ENCODE measurements around the gene ATP2C2.
"Not testable (repeated sequence)": the region's sequence is repeated elsewhere in the genome, so short reads cannot be mapped to it uniquely, and the experiment has no call there.

The ATP2C2 gene

GRCh38 chr16:84414789-84415326 is 46.5 kb downstream of the ATP2C2 start:
- H3K4me1 ChIP-seq (ENCODE audit: control insufficient read depth in 5 of 5, insufficient read depth in 5 of 5, low read length in 5 of 5): peaks cover 0 to 3% (median 1%) of the 10 kb centered on the region in 5 donors
- H3K9ac ChIP-seq (ENCODE audit: low read length in 5 of 5): no peak overlapping the region
- no peak overlapping the region for H3K27ac ChIP-seq (ENCODE audit: low read depth, low read length)
- peaks cover 0 to 28% (median 13%) of the 10 kb centered on the region in 5 donors for H3K27me3 ChIP-seq (ENCODE audit: control insufficient read depth in 5 of 5, insufficient read depth in 4 of 5, low read length in 5 of 5)
- H3K36me3 ChIP-seq (ENCODE audit: control insufficient read depth in 5 of 5, insufficient read depth in 5 of 5, low read length in 5 of 5): no peaks in the 10 kb centered on the region
- no peaks in the 10 kb centered on the region for H3K9me3 ChIP-seq (ENCODE audit: control insufficient read depth in 5 of 5, low read length in 5 of 5)
- no peak overlapping the region for H3K4me3 ChIP-seq (ENCODE audit: low read depth in 1 of 5, low read length in 5 of 5)

- Histone ChIP-seq H3K27ac (ENCODE audit: low read depth, low read length) (no peak overlapping the region), H3K27me3 (ENCODE audit: control insufficient read depth in 5 of 5, insufficient read depth in 4 of 5, low read length in 5 of 5) (peaks cover 0 to 25% (median 13%) of the 10 kb centered on the region in 5 donors), H3K9ac (ENCODE audit: low read length in 5 of 5) (no peak overlapping the region), H3K9me3 (ENCODE audit: control insufficient read depth in 5 of 5, low read length in 5 of 5) (no peaks in the 10 kb centered on the region), H3K4me1 (ENCODE audit: control insufficient read depth in 5 of 5, insufficient read depth in 5 of 5, low read length in 5 of 5) (peaks cover 0 to 3% (median 1%) of the 10 kb centered on the region in 5 donors), H3K36me3 (ENCODE audit: control insufficient read depth in 5 of 5, insufficient read depth in 5 of 5, low read length in 5 of 5) (no peaks in the 10 kb centered on the region), H3K4me3 (ENCODE audit: low read depth in 1 of 5, low read length in 5 of 5) (no peak overlapping the region)
Observed at GRCh38 chr16:84416407-84417321, 48.3 kb downstream of the ATP2C2 start.

GRCh38 chr16:84418056-84418849 is 49.9 kb downstream of the ATP2C2 start:
- no peak overlapping the region for H3K9ac ChIP-seq (ENCODE audit: low read length in 5 of 5)
- H3K27me3 ChIP-seq (ENCODE audit: control insufficient read depth in 5 of 5, insufficient read depth in 4 of 5, low read length in 5 of 5): peaks cover 3 to 25% (median 13%) of the 10 kb centered on the region in 5 donors
- no peak overlapping the region for H3K27ac ChIP-seq (ENCODE audit: low read depth, low read length)
- no peaks in the 10 kb centered on the region for H3K36me3 ChIP-seq (ENCODE audit: control insufficient read depth in 5 of 5, insufficient read depth in 5 of 5, low read length in 5 of 5)
- H3K4me3 ChIP-seq (ENCODE audit: low read depth in 1 of 5, low read length in 5 of 5): no peak overlapping the region
- peaks cover 0 to 3% (median 1%) of the 10 kb centered on the region in 5 donors for H3K4me1 ChIP-seq (ENCODE audit: control insufficient read depth in 5 of 5, insufficient read depth in 5 of 5, low read length in 5 of 5)
- H3K9me3 ChIP-seq (ENCODE audit: control insufficient read depth in 5 of 5, low read length in 5 of 5): peaks cover 0 to 1% (median 0%) of the 10 kb centered on the region in 5 donors

- H3K9me3 ChIP-seq (ENCODE audit: control insufficient read depth in 5 of 5, low read length in 5 of 5): peaks cover 0 to 6% (median 0%) of the 10 kb centered on the region in 5 donors
- H3K4me3 ChIP-seq (ENCODE audit: low read depth in 1 of 5, low read length in 5 of 5): no peak overlapping the region
- peaks cover 0 to 3% (median 1%) of the 10 kb centered on the region in 5 donors for H3K4me1 ChIP-seq (ENCODE audit: control insufficient read depth in 5 of 5, insufficient read depth in 5 of 5, low read length in 5 of 5)
Observed at GRCh38 chr16:84419730-84420129, 51.4 kb downstream of the ATP2C2 start.

GRCh38 chr16:84420556-84420955 is 52.2 kb downstream of the ATP2C2 start:
- H3K27me3 ChIP-seq (ENCODE audit: control insufficient read depth in 5 of 5, insufficient read depth in 4 of 5, low read length in 5 of 5): peaks cover 4 to 22% (median 9%) of the 10 kb centered on the region in 5 donors
- not testable (repeated sequence) for H3K4me3 ChIP-seq (ENCODE audit: low read depth in 1 of 5, low read length in 5 of 5); H3K4me1 ChIP-seq (ENCODE audit: control insufficient read depth in 5 of 5, insufficient read depth in 5 of 5, low read length in 5 of 5); H3K9ac ChIP-seq (ENCODE audit: low read length in 5 of 5); H3K27ac ChIP-seq (ENCODE audit: low read depth, low read length); H3K36me3 ChIP-seq (ENCODE audit: control insufficient read depth in 5 of 5, insufficient read depth in 5 of 5, low read length in 5 of 5); H3K9me3 ChIP-seq (ENCODE audit: control insufficient read depth in 5 of 5, low read length in 5 of 5)

More at GRCh38 chr16:84419730-84420129, 51.4 kb downstream of the ATP2C2 start:
- Histone ChIP-seq H3K36me3 (ENCODE audit: control insufficient read depth in 5 of 5, insufficient read depth in 5 of 5, low read length in 5 of 5) (no peaks in the 10 kb centered on the region), H3K27me3 (ENCODE audit: control insufficient read depth in 5 of 5, insufficient read depth in 4 of 5, low read length in 5 of 5) (peaks cover 3 to 21% (median 9%) of the 10 kb centered on the region in 5 donors), H3K9ac (ENCODE audit: low read length in 5 of 5) (no peak overlapping the region), H3K27ac (ENCODE audit: low read depth, low read length) (no peak overlapping the region)

GRCh38 chr16:84421081-84421937 is 53.0 kb downstream of the ATP2C2 start:
- no peak overlapping the region for H3K27ac ChIP-seq (ENCODE audit: low read depth, low read length)
- no peak overlapping the region for H3K9ac ChIP-seq (ENCODE audit: low read length in 5 of 5)
- no peaks in the 10 kb centered on the region for H3K36me3 ChIP-seq (ENCODE audit: control insufficient read depth in 5 of 5, insufficient read depth in 5 of 5, low read length in 5 of 5)
- H3K4me1 ChIP-seq (ENCODE audit: control insufficient read depth in 5 of 5, insufficient read depth in 5 of 5, low read length in 5 of 5): peaks cover 0 to 1% (median 0%) of the 10 kb centered on the region in 5 donors
- peaks cover 0 to 6% (median 0%) of the 10 kb centered on the region in 5 donors for H3K9me3 ChIP-seq (ENCODE audit: control insufficient read depth in 5 of 5, low read length in 5 of 5)
- H3K4me3 ChIP-seq (ENCODE audit: low read depth in 1 of 5, low read length in 5 of 5): no peak overlapping the region
- H3K27me3 ChIP-seq (ENCODE audit: control insufficient read depth in 5 of 5, insufficient read depth in 4 of 5, low read length in 5 of 5): peaks cover 7 to 26% (median 9%) of the 10 kb centered on the region in 5 donors

GRCh38 chr16:84421938-84422220 is 53.5 kb downstream of the ATP2C2 start:
- H3K4me1 ChIP-seq (ENCODE audit: control insufficient read depth in 5 of 5, insufficient read depth in 5 of 5, low read length in 5 of 5): peaks cover 0 to 1% (median 0%) of the 10 kb centered on the region in 5 donors
- H3K36me3 ChIP-seq (ENCODE audit: control insufficient read depth in 5 of 5, insufficient read depth in 5 of 5, low read length in 5 of 5): no peaks in the 10 kb centered on the region

GRCh38 chr16:84423416-84423837 is 55.1 kb downstream of the ATP2C2 start:
- Histone ChIP-seq H3K4me3 (ENCODE audit: low read depth in 1 of 5, low read length in 5 of 5) (no peak overlapping the region), H3K27ac (ENCODE audit: low read depth, low read length) (no peak overlapping the region), H3K36me3 (ENCODE audit: control insufficient read depth in 5 of 5, insufficient read depth in 5 of 5, low read length in 5 of 5) (no peaks in the 10 kb centered on the region)

More at GRCh38 chr16:84421938-84422220, 53.5 kb downstream of the ATP2C2 start:
- Histone ChIP-seq H3K27ac (ENCODE audit: low read depth, low read length) (no peak overlapping the region), H3K9ac (ENCODE audit: low read length in 5 of 5) (no peak overlapping the region), H3K27me3 (ENCODE audit: control insufficient read depth in 5 of 5, insufficient read depth in 4 of 5, low read length in 5 of 5) (peaks cover 4 to 25% (median 9%) of the 10 kb centered on the region in 5 donors), H3K4me3 (ENCODE audit: low read depth in 1 of 5, low read length in 5 of 5) (no peak overlapping the region), H3K9me3 (ENCODE audit: control insufficient read depth in 5 of 5, low read length in 5 of 5) (peaks cover 0 to 6% (median 0%) of the 10 kb centered on the region in 5 donors)

GRCh38 chr16:84425696-84426095 is 57.4 kb downstream of the ATP2C2 start:
- H3K9ac ChIP-seq (ENCODE audit: low read length in 5 of 5): no peak overlapping the region
- no peaks in the 10 kb centered on the region for H3K36me3 ChIP-seq (ENCODE audit: control insufficient read depth in 5 of 5, insufficient read depth in 5 of 5, low read length in 5 of 5)
- peaks cover 0 to 12% (median 2%) of the 10 kb centered on the region in 5 donors for H3K27me3 ChIP-seq (ENCODE audit: control insufficient read depth in 5 of 5, insufficient read depth in 4 of 5, low read length in 5 of 5)
- H3K4me3 ChIP-seq (ENCODE audit: low read depth in 1 of 5, low read length in 5 of 5): no peak overlapping the region
- H3K4me1 ChIP-seq (ENCODE audit: control insufficient read depth in 5 of 5, insufficient read depth in 5 of 5, low read length in 5 of 5): no peaks in the 10 kb centered on the region
- no peak overlapping the region for H3K27ac ChIP-seq (ENCODE audit: low read depth, low read length)
- H3K9me3 ChIP-seq (ENCODE audit: control insufficient read depth in 5 of 5, low read length in 5 of 5): peaks cover 0 to 6% (median 0%) of the 10 kb centered on the region in 5 donors

More at GRCh38 chr16:84423416-84423837, 55.1 kb downstream of the ATP2C2 start:
- Histone ChIP-seq H3K27me3 (ENCODE audit: control insufficient read depth in 5 of 5, insufficient read depth in 4 of 5, low read length in 5 of 5) (peaks cover 3 to 15% (median 8%) of the 10 kb centered on the region in 5 donors), H3K4me1 (ENCODE audit: control insufficient read depth in 5 of 5, insufficient read depth in 5 of 5, low read length in 5 of 5) (peaks cover 0 to 1% (median 0%) of the 10 kb centered on the region in 5 donors), H3K9ac (ENCODE audit: low read length in 5 of 5) (no peak overlapping the region), H3K9me3 (ENCODE audit: control insufficient read depth in 5 of 5, low read length in 5 of 5) (peaks cover 0 to 6% (median 0%) of the 10 kb centered on the region in 5 donors)
